ENCODE data around the gene PLK2.

GRCh38 chr5:58497386-58497785 is 37.5 kb upstream of the PLK2 start:
- no peak for TF ChIP-seq PATZ1 (CRISPR knock-in tag; IDR thresholded peaks at IDR 0.05; ENCODE audit: borderline replicate concordance)
- TF ChIP-seq ZFP3 (CRISPR knock-in tag; IDR thresholded peaks at IDR 0.05) = no peak
- no peak for TF ChIP-seq SNAI2 (CRISPR knock-in tag; IDR thresholded peaks at IDR 0.05)
- TF ChIP-seq ZNF70 (CRISPR knock-in tag; IDR thresholded peaks at IDR 0.05) = no peak
- no peak for TF ChIP-seq ISL1 (CRISPR knock-in tag; IDR thresholded peaks at IDR 0.05)
- no peak for TF ChIP-seq TCF4 (CRISPR knock-in tag; IDR thresholded peaks at IDR 0.05; ENCODE audit: borderline replicate concordance)
- no peak for TF ChIP-seq ZFP30 (CRISPR knock-in tag; IDR thresholded peaks at IDR 0.05)
- TF ChIP-seq ARNTL (CRISPR knock-in tag; IDR thresholded peaks at IDR 0.05; ENCODE audit: borderline replicate concordance, low read depth) = no peak
- TF ChIP-seq GLIS3 (CRISPR knock-in tag; IDR thresholded peaks at IDR 0.05) = no peak
- no peak for TF ChIP-seq OSR1 (CRISPR knock-in tag; IDR thresholded peaks at IDR 0.05)
- no peak for TF ChIP-seq ESRRG (CRISPR knock-in tag; IDR thresholded peaks at IDR 0.05)
- TF ChIP-seq CSRNP3 (CRISPR knock-in tag; IDR thresholded peaks at IDR 0.05) = no peak
- no peak for TF ChIP-seq ZNF8 (CRISPR knock-in tag; IDR thresholded peaks at IDR 0.05)
